Ramos (cell line): Measurements from ENCODE around the gene KCP.

Experiments used
- in situ Hi-C: fragments of 300-500 bp; cut with MboI; formaldehyde crosslinking; loops from one replicate; pipeline ENCODE4 v1.14.3; 2022; ENCODE audit warnings: low sequenced_read_pairs; ENCODE audit not compliant: unreplicated experiment

Gene KCP

GRCh38 chr7:128879461-128879938, 31.0 kb downstream of the KCP start:
- in situ Hi-C loops = loop anchor here (10.0 kb wide), 1 partner anchor 405 kb away; the partner anchor contains the start of gene METTL2B

- in situ Hi-C loops = loop anchor here (10.0 kb wide), 1 partner anchor 404 kb away; the partner anchor contains the start of gene METTL2B
Measured at GRCh38 chr7:128878226-128879105, 32.0 kb downstream of the KCP start.

- in situ Hi-C loops = loop anchor here (10.0 kb wide), 1 partner anchor 403 kb away; the partner anchor contains the start of gene METTL2B
Measured at GRCh38 chr7:128877756-128878120, 32.8 kb downstream of the KCP start.

GRCh38 chr7:128876978-128877755, 33.3 kb downstream of the KCP start:
- in situ Hi-C loops = loop anchor here (10.0 kb wide), 1 partner anchor 402 kb away; the partner anchor contains the start of gene METTL2B

GRCh38 chr7:128876586-128876977, 33.9 kb downstream of the KCP start:
- in situ Hi-C loops = loop anchor here (10.0 kb wide), 1 partner anchor 402 kb away; the partner anchor contains the start of gene METTL2B

- in situ Hi-C loops = loop anchor here (10.0 kb wide), 1 partner anchor 401 kb away; the partner anchor contains the start of gene METTL2B
Measured at GRCh38 chr7:128876127-128876526, 34.4 kb downstream of the KCP start.

GRCh38 chr7:128875523-128875948, 35.0 kb downstream of the KCP start:
- in situ Hi-C loops = loop anchor here (10.0 kb wide), 1 partner anchor 401 kb away; the partner anchor contains the start of gene METTL2B

GRCh38 chr7:128874140-128875031, 36.1 kb downstream of the KCP start:
- in situ Hi-C loops = loop anchor here (10.0 kb wide), 1 partner anchor 400 kb away; the partner anchor contains the start of gene METTL2B

- in situ Hi-C loops = loop anchor here (10.0 kb wide), 1 partner anchor 398 kb away; the partner anchor contains the start of gene METTL2B
Measured at GRCh38 chr7:128873234-128873633, 37.3 kb downstream of the KCP start.

- in situ Hi-C loops = loop anchor here (10.0 kb wide), 1 partner anchor 398 kb away; the partner anchor contains the start of gene METTL2B
Measured at GRCh38 chr7:128872394-128872824, 38.1 kb downstream of the KCP start.

- in situ Hi-C loops = loop anchor here (10.0 kb wide), 1 partner anchor 396 kb away; the partner anchor contains the start of gene METTL2B
Measured at GRCh38 chr7:128871050-128871449, 39.5 kb downstream of the KCP start.

- in situ Hi-C loops = loop anchor here (10.0 kb wide), 1 partner anchor 395 kb away; the partner anchor contains the start of gene METTL2B
Measured at GRCh38 chr7:128869944-128870285, 40.6 kb downstream of the KCP start.

- in situ Hi-C loops = no loop called here
Measured at GRCh38 chr7:128869138-128869943, 41.2 kb downstream of the KCP start.

GRCh38 chr7:128868624-128869137, 41.8 kb downstream of the KCP start:
- in situ Hi-C loops = no loop called here

GRCh38 chr7:128867842-128868623, 42.5 kb downstream of the KCP start:
- in situ Hi-C loops = no loop called here

GRCh38 chr7:128867241-128867640, 43.3 kb downstream of the KCP start:
- in situ Hi-C loops = no loop called here
